GM18498 (cell line): Measurements from ENCODE around the gene TBCE.
"Not testable (repeated sequence)": the region's sequence is repeated elsewhere in the genome, so short reads cannot be mapped to it uniquely, and the experiment has no call there.

Experiments used
- ATAC-seq: cut with Tn5 transposase; IDR thresholded peaks from one replicate; pipeline ENCODE4 v1.9.1; 2021; ENCODE audit warnings: mild to moderate bottlenecking, moderate library complexity; ENCODE audit not compliant: unreplicated experiment

The TBCE gene

GRCh38 chr1:235351441-235351840 lies 15.8 kb upstream of the TBCE start:
- no peak for ATAC-seq

GRCh38 chr1:235351898-235352297 lies 15.3 kb upstream of the TBCE start:
- ATAC-seq, result no peak

GRCh38 chr1:235357485-235358373 lies 9.5 kb upstream of the TBCE start:
- no peak for ATAC-seq

GRCh38 chr1:235358899-235359298 lies 8.3 kb upstream of the TBCE start:
- no peak for ATAC-seq

GRCh38 chr1:235364189-235364588 lies 3.0 kb upstream of the TBCE start:
- not testable (repeated sequence) for ATAC-seq

DNA sequence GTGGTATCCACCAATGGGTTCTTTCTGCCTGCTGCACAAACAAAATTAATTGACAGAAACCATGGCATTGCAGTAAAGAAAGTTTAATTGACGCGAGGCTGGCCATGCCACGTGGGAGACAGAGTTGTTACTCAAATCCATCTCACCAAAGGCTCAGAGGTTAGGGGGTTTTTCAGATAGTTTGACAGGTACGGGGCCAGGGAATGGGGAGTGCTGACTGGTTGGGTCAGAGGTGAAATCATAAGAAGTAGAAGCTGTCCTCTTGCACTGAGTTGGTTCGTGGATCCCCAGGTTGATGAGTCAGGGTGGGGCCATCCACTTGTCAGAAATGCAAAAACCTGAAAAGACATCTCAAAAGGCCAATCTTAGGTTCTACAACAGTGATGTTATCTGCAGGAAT lies 941 bp upstream of the TBCE start:
- no peak for ATAC-seq

- ATAC-seq, result no peak
These were observed 1.2 kb downstream of the TBCE start for GRCh38 chr1:235368428-235368827.

DNA sequence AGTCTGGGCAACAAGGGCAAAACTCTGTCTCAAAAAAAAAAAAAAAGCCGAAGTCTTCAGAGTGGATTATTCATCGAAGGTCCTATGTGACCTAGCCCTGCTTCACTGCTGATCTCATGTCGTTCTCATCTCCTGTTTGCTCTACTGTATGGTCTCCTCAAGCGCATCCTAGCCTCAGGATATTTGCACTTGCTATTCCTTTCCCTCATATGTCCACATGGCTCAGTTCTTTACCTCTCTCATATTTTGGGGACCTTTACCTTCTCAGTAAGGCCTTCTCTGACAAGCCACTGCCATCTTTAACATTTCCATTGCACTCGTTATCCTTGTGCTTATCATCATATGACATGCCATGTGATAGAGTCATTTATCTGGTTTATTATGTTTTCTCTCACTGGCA lies 2.6 kb downstream of the TBCE start:
- ATAC-seq, result no peak

- no peak for ATAC-seq
These were observed 8.8 kb downstream of the TBCE start for GRCh38 chr1:235375919-235376605.

GRCh38 chr1:235378134-235378735 lies 11.0 kb downstream of the TBCE start:
- not testable (repeated sequence) for ATAC-seq

DNA sequence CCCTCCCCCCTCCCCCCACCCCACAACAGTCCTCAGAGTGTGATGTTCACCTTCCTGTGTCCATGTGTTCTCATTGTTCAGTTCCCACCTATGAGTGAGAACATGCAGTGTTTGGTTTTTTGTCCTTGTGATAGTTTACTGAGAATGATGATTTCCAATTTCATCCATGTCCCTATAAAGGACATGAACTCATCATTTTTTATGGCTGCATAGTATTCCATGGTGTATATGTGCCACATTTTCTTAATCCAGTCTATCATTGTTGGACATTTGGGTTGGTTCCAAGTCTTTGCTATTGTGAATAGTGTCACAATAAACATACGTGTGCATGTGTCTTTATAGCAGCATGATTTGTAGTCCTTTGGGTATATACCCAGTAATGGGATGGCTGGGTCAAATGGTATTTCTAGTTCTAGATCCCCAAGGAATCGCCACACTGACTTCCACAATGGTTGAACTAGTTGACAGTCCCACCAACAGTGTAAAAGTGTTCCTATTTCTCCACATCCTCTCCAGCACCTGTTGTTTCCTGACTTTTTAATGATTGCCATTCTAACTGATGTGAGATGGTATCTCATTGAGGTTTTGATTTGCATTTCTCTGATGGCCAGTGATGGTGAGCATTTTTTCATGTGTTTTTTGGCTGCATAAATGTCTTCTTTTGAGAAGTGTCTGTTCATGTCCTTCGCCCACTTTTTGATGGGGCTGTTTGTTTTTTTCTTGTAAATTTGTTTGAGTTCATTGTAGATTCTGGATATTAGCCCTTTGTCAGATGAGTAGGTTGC lies 14.9 kb downstream of the TBCE start:
- not testable (repeated sequence) for ATAC-seq

GRCh38 chr1:235385633-235386032 lies 18.4 kb downstream of the TBCE start:
- not testable (repeated sequence) for ATAC-seq

DNA sequence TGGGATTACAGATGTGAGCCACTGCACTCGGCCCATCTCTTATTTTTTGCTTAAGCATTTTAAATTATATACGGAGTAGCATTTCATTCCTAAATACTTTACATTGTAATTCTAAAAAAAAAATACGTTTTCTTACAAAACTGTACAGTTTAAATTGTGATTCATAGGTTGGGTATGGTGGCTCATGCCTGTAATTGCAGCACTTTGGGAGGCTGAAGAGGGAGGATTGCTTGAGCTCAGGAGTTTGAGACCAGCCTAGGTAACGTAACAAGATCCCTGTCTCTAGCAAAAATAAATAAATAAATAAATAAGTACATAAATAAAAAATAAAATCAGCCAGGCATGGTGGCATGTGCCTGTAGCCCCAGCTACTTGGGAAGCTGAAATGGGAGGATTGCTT lies 24.6 kb downstream of the TBCE start:
- no peak for ATAC-seq

- no peak for ATAC-seq
These were observed 30.5 kb downstream of the TBCE start for GRCh38 chr1:235397733-235398132.

GRCh38 chr1:235399661-235400060 lies 32.4 kb downstream of the TBCE start:
- ATAC-seq, result no peak

DNA sequence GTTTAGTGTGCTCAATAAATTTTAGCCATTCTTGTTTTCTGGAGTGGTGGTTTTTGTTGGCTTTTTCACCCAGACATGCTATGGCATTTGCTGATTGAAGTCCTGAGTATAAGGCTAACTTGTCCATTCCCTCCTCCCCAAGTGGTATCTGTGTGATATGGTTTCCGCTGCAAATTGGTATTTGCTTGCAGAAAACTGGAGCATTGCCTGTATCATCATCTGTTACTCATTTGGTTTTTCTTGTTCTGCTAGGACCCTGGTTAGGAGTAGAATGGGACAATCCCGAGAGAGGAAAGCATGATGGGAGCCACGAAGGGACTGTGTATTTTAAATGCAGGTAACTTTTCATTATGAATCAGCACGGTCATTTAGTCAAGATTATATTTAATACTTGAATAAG lies 34.0 kb downstream of the TBCE start:
- no peak for ATAC-seq

DNA sequence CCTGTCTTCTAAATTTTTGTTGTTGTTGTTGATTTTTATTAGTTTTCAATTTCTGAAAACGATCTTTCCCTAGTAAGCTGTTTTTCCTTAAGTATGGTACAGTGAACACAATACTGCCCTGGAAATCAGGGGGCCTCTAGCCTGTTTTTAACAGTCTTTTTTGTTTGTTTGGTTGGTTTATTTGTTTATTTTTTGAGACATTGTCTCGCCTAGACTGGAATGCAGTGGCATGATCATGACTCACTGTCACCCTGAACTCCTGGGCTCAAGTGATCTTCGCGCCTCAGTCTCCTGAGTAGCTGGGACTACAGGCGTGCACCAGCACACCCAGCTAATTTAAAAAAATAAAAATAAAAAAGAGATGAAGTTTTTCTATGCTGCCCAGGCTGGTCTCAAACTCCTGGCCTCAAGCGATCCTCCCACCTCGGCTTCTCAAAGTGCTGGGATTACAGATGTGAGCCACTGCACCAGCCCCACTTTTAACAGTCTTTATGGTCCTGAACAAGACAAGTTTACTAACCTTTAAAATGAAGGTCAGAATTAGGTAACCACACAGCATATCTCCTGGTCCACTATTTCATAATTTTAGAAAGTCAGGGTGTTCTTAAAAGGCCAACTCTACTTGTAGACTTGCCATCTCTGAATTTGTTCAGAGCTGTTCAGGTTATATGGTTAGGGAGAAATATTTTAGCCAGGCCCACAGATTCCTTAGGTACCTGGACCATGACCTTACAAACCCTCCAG lies 35.4 kb downstream of the TBCE start:
- ATAC-seq, result no peak

- no peak for ATAC-seq
These were observed 36.4 kb downstream of the TBCE start for GRCh38 chr1:235403593-235403992.

- no peak for ATAC-seq
These were observed 37.0 kb downstream of the TBCE start for GRCh38 chr1:235404190-235404589.

GRCh38 chr1:235407419-235407818 lies 40.2 kb downstream of the TBCE start:
- no peak for ATAC-seq
